Upper lobe of right lung (tissue), 1 donor: ENCODE data around the gene MYO7B. TPM values are rescaled to one million over a fixed set of nuclear protein-coding genes. Genes with fewer than 3 reads are reported as not detected.
"Not testable (repeated sequence)": the region's sequence is repeated elsewhere in the genome, so short reads cannot be mapped to it uniquely, and the experiment has no call there.

ENCODE experiments used
- ATAC-seq: fragments of 200-7000 bp; cut with Tn5 transposase; one replicate; pipeline ENCODE4 v1.9.1; 2020; ENCODE audit warnings: mild to moderate bottlenecking, moderate library complexity
- DNase-seq: peaks from one replicate; pipeline ENCODE4 v3.0.0-alpha.2; 2020
- H3K27ac ChIP-seq: fragments of 200-600 bp; one replicate; pipeline ENCODE4 v1.8.0; 2022
- H3K27me3 ChIP-seq: fragments of 200-600 bp; one replicate; pipeline ENCODE4 v1.8.0; 2022; ENCODE audit warnings: mild to moderate bottlenecking
- H3K36me3 ChIP-seq: fragments of 200-600 bp; one replicate; pipeline ENCODE4 v1.8.0; 2022
- H3K4me1 ChIP-seq: fragments of 200-600 bp; one replicate; pipeline ENCODE4 v1.8.0; 2022
- H3K4me3 ChIP-seq: fragments of 200-600 bp; one replicate; pipeline ENCODE4 v1.8.0; 2022; ENCODE audit warnings: mild to moderate bottlenecking
- H3K9me3 ChIP-seq: fragments of 200-600 bp; one replicate; pipeline ENCODE4 v1.8.0; 2022
- intact Hi-C: fragments of 100-400 bp; cut with DNase I; formaldehyde crosslinking; loops from one replicate; pipeline ENCODE4 v1.11.0; 2022
- total RNA-seq: library from RNA; stranded (reverse); fragmentation: NEBNext Ultra II Directional; extraction: Animal tissue kit (Norgen Biotek cat#: 25700); gene quantifications from one replicate; pipeline ENCODE4 v1.2.1, GENCODE V29; 2021
- TF ChIP-seq, protein P1 (sequence below): fragments of 200-600 bp; IDR thresholded peaks from one replicate; pipeline ENCODE4 v1.8.0; 2022; ENCODE audit warnings: antibody characterized with exemption
- donor health status: DM: no; HTN: yes; CAD: no; lungs with severe emphysema.

Gene MYO7B
- total RNA-seq, 1 donor from 2014 or later: 2.2 TPM

DNA sequence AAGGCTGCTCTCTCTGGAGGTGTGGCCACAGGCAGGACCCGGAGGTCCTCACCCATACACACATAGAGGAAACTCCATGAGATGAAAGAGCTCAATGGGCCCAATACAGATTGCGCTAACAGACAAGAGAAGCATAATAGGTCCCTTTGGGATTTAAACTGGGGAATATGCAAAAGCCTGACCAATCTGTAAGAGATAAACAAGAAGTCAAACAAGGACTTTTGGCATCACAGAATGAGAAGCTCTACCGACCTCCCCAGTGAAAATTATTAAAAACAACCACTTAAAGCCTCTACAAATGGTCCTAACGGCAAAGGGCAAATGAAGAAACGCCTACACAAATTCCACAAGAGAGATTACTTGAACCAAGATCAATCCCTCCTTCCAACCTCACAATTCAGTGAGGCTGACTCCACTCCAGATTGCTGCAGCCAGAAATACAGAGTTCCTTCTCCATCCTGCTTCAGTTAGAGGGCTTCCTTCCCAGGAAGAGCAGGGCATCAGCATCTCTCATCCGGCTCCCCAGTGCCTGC lies 20.0 kb upstream of the MYO7B start:
- DNase-seq (no peak), ATAC-seq (no peak)
- Histone ChIP-seq H3K27me3 (no peaks in the 10 kb centered on the region), H3K4me1 (peaks cover 19% of the 10 kb centered on the region), H3K27ac (peak overlapping the region; percentile 78), H3K9me3 (no peaks in the 10 kb centered on the region), H3K36me3 (peaks cover 40% of the 10 kb centered on the region), H3K4me3 (no peak overlapping the region)
- intact Hi-C loops: no loop called here
- TF ChIP-seq, protein P1, sequence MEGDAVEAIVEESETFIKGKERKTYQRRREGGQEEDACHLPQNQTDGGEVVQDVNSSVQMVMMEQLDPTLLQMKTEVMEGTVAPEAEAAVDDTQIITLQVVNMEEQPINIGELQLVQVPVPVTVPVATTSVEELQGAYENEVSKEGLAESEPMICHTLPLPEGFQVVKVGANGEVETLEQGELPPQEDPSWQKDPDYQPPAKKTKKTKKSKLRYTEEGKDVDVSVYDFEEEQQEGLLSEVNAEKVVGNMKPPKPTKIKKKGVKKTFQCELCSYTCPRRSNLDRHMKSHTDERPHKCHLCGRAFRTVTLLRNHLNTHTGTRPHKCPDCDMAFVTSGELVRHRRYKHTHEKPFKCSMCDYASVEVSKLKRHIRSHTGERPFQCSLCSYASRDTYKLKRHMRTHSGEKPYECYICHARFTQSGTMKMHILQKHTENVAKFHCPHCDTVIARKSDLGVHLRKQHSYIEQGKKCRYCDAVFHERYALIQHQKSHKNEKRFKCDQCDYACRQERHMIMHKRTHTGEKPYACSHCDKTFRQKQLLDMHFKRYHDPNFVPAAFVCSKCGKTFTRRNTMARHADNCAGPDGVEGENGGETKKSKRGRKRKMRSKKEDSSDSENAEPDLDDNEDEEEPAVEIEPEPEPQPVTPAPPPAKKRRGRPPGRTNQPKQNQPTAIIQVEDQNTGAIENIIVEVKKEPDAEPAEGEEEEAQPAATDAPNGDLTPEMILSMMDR: no peak

DNA sequence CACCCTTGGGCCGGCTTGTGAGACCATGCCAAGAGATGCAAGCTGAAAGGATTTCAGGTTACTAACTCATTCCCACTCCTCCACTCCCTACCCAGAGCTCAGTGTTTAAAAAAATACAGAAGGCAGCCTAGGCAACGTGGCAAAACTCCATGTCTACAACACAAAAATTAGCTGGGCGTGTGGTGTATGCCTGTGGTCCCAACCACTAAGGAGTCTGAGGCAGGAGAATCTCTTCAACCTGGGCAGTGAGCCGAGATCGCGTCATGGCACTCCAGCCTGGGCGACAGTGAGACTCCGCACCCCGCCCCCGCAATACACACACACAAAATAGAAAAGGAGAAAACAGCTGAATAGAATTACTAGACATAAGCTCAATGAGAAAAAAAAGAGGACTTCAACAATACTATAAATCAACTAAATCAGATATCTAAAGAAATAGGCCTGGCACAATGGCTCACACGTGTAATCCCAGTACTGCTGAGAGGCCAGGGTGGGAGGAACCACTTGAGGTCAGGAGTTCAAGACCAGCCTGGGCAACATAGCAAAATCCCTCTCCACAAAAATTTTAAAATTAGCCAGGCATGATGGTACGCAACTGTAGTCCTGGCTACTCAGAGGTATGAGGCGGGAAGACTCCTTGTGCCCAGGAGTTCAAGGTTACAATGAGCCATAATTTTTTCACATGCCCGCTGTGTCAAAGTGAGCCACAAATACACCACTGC lies 19.3 kb upstream of the MYO7B start:
- H3K4me1 ChIP-seq: peaks cover 19% of the 10 kb centered on the region
- H3K9me3 ChIP-seq: no peaks in the 10 kb centered on the region
- peak overlapping the region; percentile 78 for H3K27ac ChIP-seq
- TF ChIP-seq, protein P1: no peak
- intact Hi-C loops: no loop called here
- no peaks in the 10 kb centered on the region for H3K27me3 ChIP-seq
- H3K4me3 ChIP-seq: no peak overlapping the region
- peaks cover 46% of the 10 kb centered on the region for H3K36me3 ChIP-seq
- ATAC-seq (peak; percentile 90), DNase-seq (peak; percentile 91)

DNA sequence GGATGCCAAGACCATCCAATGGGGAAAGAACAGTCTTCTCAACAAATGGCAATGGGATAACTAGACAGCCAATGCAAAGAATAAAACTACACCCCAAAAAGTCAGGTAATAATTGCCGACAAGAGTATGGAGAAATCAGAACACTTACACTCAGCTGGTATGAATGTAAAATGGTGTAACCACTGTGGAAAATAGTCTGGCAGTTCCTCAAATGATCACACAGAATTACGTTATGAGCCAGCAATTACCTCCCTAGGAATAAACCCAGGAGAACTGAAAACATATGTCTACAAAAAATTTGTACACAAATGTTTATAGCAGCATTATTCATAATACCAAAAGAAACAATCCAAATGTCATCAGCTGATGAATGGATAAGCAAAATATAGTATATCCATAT lies 18.0 kb upstream of the MYO7B start:
- Histone ChIP-seq H3K36me3 (peaks cover 59% of the 10 kb centered on the region), H3K9me3 (no peaks in the 10 kb centered on the region), H3K4me3 (no peak overlapping the region), H3K27ac (no peak overlapping the region), H3K27me3 (no peaks in the 10 kb centered on the region), H3K4me1 (peaks cover 19% of the 10 kb centered on the region)
- intact Hi-C loops: no loop called here
- DNase-seq (no peak), ATAC-seq (no peak)
- TF ChIP-seq, protein P1: no peak

DNA sequence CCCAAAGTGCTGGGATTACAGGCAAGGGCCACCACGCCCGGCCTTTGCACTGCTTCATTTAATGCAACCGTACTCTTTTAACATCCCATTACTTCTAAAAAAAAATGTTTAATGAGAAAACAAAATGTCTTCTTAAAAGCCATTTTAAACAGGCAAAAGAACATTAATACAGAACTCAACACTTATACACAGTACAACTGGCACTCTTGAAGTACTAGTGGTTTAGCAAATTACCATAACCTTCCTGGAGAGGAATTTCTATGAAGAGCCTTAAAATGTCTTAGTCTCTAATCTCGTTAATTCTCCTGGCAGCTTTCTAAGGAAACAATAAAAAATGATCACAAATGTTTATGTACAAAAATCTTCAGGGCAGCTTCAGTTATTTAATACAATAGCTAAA lies 15.1 kb upstream of the MYO7B start:
- no peak overlapping the region for H3K27ac ChIP-seq
- intact Hi-C loops: no loop called here
- H3K36me3 ChIP-seq: peaks cover 49% of the 10 kb centered on the region
- H3K9me3 ChIP-seq: no peaks in the 10 kb centered on the region
- no peaks in the 10 kb centered on the region for H3K27me3 ChIP-seq
- H3K4me1 ChIP-seq: peaks cover 25% of the 10 kb centered on the region
- no peak for ATAC-seq
- TF ChIP-seq, protein P1: no peak
- no peak overlapping the region for H3K4me3 ChIP-seq
- no peak for DNase-seq

DNA sequence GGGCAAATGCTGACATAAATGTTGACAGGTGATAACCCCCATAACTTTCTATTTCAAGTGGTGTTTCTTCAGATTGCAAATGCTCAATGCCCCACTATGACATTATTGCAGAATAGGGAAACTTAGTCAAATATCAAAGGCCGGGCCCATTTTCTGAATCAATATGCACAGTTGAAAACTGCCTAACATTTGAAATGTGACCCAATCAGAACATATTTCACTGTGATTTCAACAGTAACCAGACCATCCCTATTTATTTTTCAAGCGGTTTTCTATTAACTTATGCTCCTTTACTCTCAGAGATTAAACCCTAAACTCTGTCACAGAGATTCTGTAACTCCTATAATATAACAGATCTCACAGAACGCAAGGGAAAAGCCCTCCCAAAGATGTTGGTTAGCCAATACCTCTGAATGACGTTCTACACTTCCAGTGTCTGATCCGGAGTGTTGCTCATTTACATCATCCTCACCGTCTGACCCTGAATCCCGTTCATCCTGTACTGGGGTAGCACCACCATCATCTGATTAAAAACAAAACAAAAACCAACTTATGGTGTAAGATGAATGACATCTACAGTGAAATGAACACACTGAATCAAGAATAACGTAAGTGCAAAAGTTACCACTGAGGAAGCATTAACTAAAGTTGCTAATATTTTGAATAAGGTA lies 12.1 kb upstream of the MYO7B start:
- TF ChIP-seq, protein P1: no peak
- DNase-seq (no peak), ATAC-seq (no peak)
- Histone ChIP-seq H3K36me3 (peaks cover 42% of the 10 kb centered on the region), H3K4me3 (no peak overlapping the region), H3K4me1 (peaks cover 15% of the 10 kb centered on the region), H3K9me3 (no peaks in the 10 kb centered on the region), H3K27ac (no peak overlapping the region), H3K27me3 (no peaks in the 10 kb centered on the region)
- intact Hi-C loops: no loop called here

DNA sequence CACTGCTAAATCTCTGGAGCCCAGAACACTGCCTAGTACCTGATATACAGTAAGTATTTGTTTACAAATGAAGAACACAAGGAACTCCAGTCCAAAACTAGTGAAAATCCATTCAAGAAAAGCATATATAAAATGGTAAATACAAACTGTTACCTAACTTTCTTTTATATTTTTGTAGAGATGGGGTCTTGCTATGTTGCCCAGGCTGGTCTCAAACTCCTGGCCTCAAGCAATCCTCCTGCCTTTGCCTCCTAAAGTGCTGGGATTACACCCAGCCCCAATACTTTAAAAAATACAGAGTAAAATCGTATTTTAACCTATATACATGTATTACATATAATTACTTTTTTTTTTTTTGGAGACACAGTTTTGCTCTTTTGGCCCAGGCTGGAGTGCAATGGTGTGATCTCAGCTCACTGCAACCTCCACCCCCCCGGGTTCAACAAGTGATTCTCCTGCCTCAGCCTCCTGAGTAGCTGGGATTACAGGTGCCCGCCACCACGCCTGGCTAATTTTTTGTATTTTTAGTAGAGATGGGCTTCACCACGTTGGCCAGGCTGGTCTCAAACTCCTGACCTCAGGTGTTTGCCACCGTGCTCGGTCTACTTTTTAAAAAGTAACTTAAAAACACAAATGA lies 11.2 kb upstream of the MYO7B start:
- intact Hi-C loops, ATAC-seq, H3K9me3 ChIP-seq, H3K27me3 ChIP-seq, DNase-seq, H3K4me3 ChIP-seq, H3K27ac ChIP-seq: not testable (repeated sequence)
- Histone ChIP-seq H3K4me1 (peaks cover 15% of the 10 kb centered on the region), H3K36me3 (peaks cover 36% of the 10 kb centered on the region)
